HL-60 (cell line): Measurements from ENCODE around the gene KAT8.
A peak's percentile ranks its signal among the peaks of the same experiment; 100 is the strongest.

Experiments
- DNase-seq, 2 experiments: peaks; one replicate each; pipeline ENCODE4 v3.0.0-alpha.2; 2010 to 2020; ENCODE audit warnings: low read depth in 1 of 2, low spot score in 1 of 2
- H3K27ac ChIP-seq: fragments of 250-450 bp; sonication (Bioruptor Pico); replicated peaks from 2 replicates; pipeline ENCODE4 v1.5.1; 2020; ENCODE audit warnings: mild to moderate bottlenecking, moderate library complexity
- H3K27me3 ChIP-seq: fragments of 250-450 bp; sonication (Bioruptor Pico); 2 replicates; pipeline ENCODE4 v1.5.1; 2021; ENCODE audit warnings: mild to moderate bottlenecking, moderate library complexity; ENCODE audit not compliant: insufficient read depth, poor library complexity, severe bottlenecking
- H3K4me3 ChIP-seq: replicated peaks from 2 replicates; pipeline ENCODE4 v1.5.1; 2011; ENCODE audit warnings: mild to moderate bottlenecking, control low read depth, low read length; ENCODE audit not compliant: insufficient read depth
- CTCF ChIP-seq: IDR thresholded peaks from one replicate; pipeline ENCODE4 v1.5.1; 2011; ENCODE audit warnings: low read length, control low read depth, inconsistent platforms; ENCODE audit not compliant: insufficient read depth
- GABPA ChIP-seq: IDR thresholded peaks from 2 replicates; pipeline ENCODE4 v1.6.1; 2012; ENCODE audit warnings: low read depth
- POLR2AphosphoS5 ChIP-seq: IDR thresholded peaks from 2 replicates; pipeline ENCODE4 v1.6.1; 2012; ENCODE audit warnings: low read depth
- REST ChIP-seq: IDR thresholded peaks from 2 replicates; pipeline ENCODE4 v1.6.1; 2012; ENCODE audit warnings: low read depth; ENCODE audit not compliant: insufficient replicate concordance
- SPI1 ChIP-seq: IDR thresholded peaks from 2 replicates; pipeline ENCODE4 v1.6.1; 2012; ENCODE audit warnings: low read depth, mild to moderate bottlenecking, borderline replicate concordance

The KAT8 gene

GRCh38 chr16:31130336-31130891, 12.9 kb downstream of the KAT8 start:
- DNase-seq: peak in 1 of 2 experiments; percentile 93
- Histone ChIP-seq H3K4me3 (no peak overlapping the region), H3K27me3 (no peaks in the 10 kb centered on the region), H3K27ac (peak overlapping the region; percentile 95)
- TF ChIP-seq GABPA: no peak
- peak; percentile 66; the same call in 1 of the 2 replicates for TF ChIP-seq SPI1
- no peak for TF ChIP-seq CTCF

- H3K4me3 ChIP-seq: no peak overlapping the region
- DNase-seq: no peak
- no peaks in the 10 kb centered on the region for H3K27me3 ChIP-seq
- TF ChIP-seq CTCF: no peak
- TF ChIP-seq POLR2AphosphoS5: no peak
- no peak for TF ChIP-seq GABPA
- TF ChIP-seq SPI1: no peak
- TF ChIP-seq REST: no peak
- 0 out of 2 replicates have a peak overlapping the region, but pooled peaks have one; percentile 13 for H3K27ac ChIP-seq
These were observed 13.4 kb downstream of the KAT8 start for GRCh38 chr16:31130899-31131298.

GRCh38 chr16:31131416-31131815, 14.0 kb downstream of the KAT8 start:
- Histone ChIP-seq H3K27me3 (no peaks in the 10 kb centered on the region), H3K4me3 (no peak overlapping the region), H3K27ac (0 out of 2 replicates have a peak overlapping the region, but pooled peaks have one; percentile 13)
- TF ChIP-seq REST (no peak), GABPA (no peak), CTCF (no peak), SPI1 (no peak), POLR2AphosphoS5 (no peak)
- DNase-seq: no peak

- Histone ChIP-seq H3K27me3 (no peaks in the 10 kb centered on the region), H3K27ac (no peak overlapping the region), H3K4me3 (no peak overlapping the region)
- DNase-seq: no peak
- no peak for TF ChIP-seq SPI1
- no peak for TF ChIP-seq CTCF
- no peak for TF ChIP-seq POLR2AphosphoS5
These were observed 14.4 kb downstream of the KAT8 start for GRCh38 chr16:31131841-31132271.
